Activated CD8-positive, alpha-beta memory T cell treated with anti-CD3 and anti-CD28 coated beads, Interleukin-2, amount 50 U/mL, for 1 hour (primary cell): ENCODE measurements around the gene PLA2G4E.

ENCODE experiments used
- DNase-seq: peaks from one replicate; pipeline ENCODE4 v3.0.0-alpha.2; 2020; ENCODE audit errors: extremely low read depth

PLA2G4E gene

DNA sequence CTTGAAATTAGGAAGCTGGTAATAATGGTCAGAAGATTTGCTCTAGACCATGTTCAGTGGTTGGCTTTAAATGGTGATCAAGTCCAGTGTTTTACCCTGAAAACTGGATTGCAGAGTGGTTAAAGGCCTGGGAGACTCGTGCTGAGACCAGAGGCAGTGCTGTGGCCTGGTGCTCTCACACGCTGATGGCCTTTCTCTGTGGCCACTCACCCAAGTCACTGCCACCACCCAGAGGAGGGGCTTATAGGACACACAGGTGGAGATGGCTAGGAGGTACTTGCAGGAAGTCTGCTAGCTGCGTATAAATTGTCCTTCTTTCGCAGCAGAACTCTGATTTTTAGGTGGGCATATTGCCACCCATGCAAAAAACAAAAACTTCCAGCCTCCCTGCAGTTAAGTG is 42.3 kb downstream of the PLA2G4E start:
- DNase-seq, result no peak

DNA sequence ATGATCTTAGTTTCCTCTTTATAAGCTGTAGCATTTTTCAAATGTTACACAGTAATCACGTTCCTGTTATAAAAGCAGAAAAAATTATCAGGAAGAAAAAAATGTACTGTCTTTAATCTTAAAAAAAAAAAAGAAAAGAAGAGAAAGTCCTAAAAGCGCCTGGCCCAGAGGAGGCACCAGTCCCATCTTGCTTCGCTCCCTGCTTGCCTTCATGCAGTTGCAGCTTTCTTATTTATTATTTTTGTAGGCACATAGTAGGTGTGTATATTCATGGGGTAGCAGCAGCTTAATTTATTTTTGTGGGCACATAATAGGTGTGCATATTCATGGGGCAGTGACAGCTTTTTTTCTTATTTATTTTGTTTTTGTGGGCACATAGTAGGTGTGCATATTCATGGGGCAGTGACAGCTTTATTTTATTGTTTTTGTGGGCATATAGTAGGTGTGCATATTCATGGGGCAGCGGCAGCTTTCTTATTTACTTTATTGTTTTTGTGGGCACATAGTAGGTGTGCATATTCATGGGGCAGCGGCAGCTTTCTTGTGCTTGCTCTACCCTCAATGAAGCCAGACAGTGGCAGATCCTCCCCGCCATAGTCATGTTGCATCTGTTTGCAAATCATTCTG is 43.0 kb downstream of the PLA2G4E start:
- no peak for DNase-seq

DNA sequence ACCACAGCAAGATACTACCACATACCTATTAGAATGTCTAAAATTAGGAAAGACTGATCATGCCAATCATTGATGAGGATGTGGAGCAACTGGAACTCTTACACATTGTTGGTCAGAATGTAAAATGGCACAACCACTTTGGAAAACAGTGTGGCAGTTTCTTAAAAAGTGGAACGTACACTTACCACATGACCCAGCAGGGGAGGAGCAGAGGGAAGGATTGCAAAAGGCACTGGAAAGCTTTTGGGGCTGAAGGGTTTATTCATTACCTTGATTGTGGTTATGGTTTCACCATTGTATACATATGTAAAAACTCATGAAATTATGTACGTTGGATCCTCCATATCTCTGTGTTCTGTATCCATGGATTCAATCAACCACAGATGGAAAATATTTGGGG is 45.2 kb downstream of the PLA2G4E start:
- no peak for DNase-seq

DNA sequence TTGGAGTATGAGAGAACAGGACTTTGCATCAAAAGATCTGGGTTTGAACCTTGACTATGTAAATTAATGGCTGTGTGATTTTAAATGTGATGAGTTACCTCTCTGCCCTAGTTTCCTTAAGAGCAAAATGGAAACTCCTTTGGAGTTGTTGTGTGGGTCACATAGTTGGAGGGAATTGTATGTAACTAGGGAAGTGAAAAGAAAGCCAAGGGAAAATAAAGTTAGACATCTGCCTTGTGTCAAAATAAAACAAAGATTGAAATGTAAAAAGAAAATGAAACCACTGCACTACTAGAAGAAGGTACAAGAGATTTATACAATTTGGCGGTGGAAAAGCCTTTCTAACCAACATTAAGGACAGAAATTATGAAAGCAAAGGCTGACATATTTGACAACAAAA is 46.8 kb downstream of the PLA2G4E start:
- no peak for DNase-seq

DNA sequence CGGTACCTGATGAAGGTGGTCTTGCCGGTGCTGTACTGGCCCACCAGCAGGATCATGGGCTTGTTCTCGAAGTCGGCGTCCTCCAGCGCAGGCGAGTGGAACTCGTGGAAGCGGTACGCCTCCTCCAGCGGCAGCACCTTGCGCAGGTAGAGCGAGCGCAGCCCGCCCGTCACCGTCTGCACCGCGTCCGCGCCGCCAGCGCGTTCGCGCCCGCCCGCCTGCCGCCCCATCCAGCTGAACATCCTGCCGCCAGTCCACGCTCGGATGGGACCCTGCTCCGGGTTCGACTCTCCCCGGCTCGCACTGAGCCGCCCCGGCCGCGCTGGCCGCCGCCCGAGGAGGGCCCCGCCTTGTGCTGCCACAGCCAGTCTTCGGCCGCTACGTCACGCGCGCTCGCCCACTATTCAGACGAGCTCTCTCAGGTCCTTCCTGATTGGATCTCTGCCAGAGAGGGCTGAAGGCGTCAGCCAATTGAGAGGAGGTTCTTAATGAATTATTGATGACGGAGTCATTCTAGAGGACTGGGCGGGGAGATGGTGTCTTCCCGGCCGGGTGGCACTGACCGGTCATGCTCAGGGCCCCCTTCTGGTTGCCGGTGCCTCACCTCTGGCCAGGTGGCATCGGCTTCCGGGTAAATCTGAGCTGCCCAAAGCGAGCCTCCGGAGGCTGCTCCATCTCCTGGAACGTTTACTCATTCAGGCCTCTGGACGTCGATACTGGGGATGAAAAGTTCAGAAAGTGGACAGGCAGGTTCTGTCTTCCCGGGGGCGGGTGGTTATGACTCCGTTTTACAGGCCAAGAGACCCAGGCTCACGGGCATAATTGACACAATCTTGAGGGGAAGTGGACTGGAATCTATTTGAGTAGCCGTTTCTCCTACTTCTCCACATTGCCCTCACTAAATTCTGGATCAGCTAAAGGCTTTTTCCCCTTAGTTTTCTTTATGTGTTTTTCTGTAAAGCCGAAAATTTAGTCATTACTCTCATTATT is 48.3 kb downstream of the PLA2G4E start, which contains the start of gene EHD4:
Gene EHD4 (minus strand): TSS at position 305 of the 990 bp plus-strand sequence. CDS start 63 bp downstream, at position 242.
- peak; percentile 93 for DNase-seq

DNA sequence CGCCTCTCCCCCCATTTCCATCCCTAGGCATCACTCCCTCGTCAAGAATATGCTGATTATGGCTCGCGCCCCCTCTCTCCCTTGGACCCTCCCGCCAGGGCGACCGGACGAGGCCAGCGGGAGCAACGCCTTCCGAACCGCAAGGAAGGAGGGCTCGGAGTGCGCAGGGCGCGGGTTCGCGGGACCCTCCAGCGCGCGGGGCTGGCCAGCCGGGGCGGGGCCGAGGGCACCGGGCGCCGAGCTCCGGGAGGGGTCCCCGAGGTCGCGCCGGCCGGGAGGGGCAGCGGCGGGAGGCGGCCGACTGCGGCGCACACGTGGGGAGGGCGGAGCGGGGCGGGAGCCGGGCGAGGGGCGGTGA is 49.0 kb downstream of the PLA2G4E start:
- no peak for DNase-seq

DNA sequence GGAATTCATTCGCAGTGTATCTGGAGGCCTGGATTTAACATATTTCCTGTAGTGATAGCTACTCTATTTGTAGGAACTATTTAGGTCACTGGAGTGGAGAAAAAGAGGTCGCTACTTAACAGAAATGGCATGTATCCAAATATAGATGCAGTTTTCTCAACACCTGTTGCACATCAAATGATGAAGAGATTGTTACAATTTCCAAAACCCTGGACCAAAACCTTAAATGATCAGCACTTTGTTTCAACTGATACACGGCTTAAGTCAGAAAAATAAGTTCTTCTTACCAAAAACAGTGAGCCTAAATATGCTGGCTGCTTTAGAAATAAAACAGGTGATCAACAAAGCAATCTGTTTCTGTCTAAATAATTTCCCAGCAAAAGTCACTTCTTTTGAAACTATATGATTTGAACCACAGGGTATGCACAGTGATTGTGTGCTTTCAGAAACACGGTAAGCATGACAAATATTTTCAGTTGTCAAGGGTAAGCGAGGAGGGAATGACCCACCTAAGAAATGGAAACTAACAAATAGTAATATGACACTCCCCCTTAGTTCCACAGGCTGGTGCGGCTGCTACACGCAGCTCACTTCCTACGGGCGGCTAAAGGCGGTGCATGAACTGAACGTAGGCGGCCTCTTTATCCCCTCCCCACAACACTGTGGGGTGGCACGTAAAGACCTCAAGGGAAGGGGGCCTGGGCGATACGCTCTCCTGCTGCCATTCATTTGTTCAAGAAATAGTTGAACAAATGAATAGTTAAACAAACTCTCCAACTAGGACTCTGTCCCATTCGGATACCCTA is 49.5 kb downstream of the PLA2G4E start:
- DNase-seq, result peak; percentile 49

DNA sequence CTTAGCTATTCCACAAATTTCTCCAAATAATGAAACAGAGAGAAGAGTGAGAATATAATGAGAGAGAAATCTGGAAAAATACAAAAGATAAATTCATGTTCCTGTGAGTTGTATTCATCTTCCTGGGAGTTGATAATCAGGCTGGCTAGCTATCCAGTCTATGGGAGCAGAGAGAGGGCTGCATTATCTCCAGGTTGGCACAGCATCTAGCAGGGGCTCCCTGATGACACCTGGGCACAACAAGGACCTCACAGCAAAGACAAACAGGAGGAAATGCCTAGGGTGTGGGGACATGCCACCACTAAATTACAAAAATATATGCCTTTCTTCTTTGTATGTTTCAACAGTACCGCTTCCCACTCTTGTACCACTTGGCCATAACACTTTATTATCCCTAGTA is 50.4 kb downstream of the PLA2G4E start:
- DNase-seq, result no peak

DNA sequence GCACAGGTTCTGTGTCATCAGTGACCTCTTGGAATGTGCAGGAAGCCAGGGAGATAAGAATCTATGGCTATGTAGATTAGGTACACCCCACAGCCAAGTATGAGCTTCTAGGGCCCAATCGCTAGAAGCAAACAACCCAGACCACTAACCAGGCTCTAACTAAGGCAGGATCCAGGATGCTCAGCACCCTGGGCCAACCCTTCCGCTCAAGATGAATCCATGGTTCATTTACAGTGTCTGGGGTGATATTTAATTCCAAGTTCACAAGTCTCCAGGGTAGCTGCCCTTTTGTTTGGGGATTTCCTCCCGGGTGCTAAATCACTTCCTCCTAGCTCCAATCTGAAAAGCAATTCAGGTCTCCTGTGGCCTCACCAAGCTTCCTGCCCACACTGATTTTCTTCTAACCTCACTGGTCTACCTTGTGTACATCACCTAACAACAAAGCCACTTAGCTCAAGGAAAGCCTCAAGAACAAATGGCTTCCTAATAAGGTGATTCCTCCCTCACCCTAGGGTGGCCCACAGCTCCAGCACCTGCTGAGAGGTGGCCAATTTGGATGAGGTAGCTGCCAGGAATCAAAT is 50.9 kb downstream of the PLA2G4E start:
- DNase-seq, result no peak

DNA sequence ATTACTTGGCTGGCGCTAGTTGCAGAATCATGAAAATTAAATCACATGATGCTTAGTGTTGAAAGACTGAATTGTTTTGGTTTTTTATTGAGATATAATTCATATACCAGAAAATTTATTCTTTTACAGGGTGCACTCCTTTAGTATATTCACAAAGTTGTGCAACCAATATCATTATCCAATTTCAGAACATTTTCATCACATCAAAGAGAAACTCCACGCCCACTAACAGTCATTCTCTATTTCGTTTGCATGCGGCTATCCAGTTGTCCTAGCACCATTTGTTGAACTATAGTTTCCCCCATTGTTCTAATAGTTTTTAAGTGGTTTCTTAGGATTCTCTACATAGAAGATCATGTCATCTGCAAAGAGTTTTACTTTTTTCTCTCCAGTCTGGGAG is 52.1 kb downstream of the PLA2G4E start:
- DNase-seq, result no peak

DNA sequence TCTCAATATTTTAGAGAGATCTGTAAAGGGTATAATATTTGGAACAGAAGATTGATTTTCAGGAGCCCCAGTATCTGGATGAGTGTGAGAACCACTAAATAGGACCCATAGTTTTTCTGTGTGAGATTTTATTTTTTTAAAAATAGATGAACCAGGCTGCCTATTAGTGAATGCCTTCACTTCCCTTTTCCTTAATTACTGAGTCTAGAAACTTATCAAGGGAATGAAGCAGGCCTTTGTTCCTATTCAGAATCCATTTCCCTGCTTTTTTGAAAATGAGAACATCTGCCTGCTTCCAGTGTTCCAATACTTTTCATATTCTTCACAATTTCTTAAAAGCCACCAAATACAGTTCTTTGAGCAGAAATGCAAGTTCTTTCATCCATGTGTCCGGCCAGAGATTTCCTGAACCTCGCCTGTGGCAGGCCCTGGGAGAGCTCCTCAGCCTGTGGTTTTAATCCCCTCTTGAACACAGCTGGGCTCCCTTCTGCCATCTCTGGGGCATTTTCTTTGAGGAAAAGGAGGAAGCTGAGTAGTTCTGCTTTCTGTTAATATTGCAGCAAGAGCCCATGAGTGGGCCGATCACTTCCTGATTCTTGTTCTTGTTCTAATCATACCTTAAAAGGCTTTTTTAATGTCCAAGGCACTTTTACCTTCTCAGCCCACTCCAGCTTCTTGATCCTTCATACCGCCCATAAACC is 53.2 kb downstream of the PLA2G4E start:
- DNase-seq, result no peak

DNA sequence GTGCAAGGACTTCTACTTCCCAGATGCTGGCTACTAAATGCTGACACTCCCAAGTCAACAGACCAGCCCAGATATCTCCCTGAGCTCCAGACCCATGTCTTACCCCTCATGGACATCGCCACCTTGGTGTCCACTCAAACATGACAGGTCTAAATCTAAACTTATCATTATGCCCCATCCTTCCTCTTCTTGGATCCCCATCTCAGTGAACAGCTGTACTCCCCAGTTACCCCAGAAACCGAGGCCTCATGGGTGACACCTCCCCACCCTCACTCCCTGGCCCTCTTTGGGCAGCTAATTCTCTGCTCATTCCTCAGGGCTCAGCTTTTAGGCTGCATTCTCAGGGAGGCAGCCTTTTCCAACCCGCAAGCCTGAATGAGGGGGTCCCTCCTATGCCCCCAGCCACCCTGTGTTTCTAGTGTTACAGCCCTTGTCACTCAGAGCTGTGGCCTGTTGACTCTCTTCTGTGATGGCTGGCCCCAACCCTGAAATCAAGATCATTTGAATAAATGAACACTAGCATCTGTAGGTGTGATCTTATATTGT is 53.8 kb downstream of the PLA2G4E start:
- no peak for DNase-seq

DNA sequence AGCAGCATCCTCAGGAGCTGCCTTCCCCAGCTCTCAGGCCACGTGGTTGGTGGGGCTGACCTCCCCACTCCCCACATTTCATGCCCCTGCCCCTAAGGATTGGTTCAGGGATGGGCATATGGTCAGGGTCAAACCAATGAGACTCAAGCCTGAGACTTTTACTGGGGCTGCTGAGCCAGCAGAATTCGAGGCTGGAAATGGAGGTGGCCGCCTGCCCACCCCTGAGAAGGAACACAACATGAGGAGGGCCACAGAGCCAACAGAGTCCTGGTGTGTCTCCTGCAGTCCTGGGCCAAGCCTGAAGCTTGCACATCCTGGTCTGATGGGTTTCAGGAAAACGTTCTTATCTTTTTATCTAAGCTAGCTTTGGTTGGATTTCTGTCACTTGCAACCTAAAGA is 54.4 kb downstream of the PLA2G4E start:
- DNase-seq, result no peak

DNA sequence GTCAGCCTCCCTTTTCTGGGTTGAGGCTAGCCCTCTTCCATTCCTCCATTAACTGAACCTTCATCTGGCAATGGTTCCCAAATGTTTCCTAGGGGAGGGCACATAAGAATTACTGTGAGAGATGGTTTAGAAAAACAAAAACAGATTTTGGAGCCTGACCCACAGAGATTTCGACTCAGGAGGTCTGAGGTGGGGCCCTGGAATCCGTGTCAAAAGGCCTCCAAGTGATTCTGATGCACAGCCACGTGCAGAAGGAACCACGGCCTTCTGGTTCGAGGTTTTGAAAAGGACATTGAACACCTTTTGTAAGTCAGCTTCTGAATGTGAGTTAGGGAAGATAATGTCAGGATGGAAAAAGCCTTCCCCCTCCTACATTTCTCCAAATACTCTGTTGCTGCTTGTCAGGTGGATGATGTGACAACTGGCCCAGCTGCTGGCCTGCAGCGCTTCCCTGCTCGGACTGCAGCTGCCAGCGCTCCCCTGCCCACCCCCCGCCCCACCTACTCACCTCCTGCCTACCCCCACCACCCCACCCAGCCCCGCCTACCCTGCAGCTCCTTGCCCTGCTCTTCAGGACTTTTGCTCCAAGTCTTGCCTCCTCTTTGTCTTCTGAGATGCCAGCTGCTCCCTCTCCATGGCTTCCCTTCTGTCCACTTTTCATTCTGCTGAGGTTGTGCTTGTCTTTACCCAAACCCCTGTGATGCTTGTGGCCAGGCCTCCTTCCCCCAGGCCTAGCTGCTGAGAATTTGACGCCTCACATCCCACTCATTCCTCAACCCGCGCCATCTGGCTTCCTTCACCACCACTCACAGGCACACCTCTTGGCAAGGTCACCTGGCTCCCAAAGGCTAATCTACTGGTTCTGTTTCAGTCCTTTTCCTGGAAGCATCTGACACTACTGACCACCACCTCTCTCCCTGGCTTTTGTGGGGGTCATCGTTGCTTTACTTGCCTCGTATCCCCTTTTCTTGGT is 55.1 kb downstream of the PLA2G4E start:
- DNase-seq, result no peak

DNA sequence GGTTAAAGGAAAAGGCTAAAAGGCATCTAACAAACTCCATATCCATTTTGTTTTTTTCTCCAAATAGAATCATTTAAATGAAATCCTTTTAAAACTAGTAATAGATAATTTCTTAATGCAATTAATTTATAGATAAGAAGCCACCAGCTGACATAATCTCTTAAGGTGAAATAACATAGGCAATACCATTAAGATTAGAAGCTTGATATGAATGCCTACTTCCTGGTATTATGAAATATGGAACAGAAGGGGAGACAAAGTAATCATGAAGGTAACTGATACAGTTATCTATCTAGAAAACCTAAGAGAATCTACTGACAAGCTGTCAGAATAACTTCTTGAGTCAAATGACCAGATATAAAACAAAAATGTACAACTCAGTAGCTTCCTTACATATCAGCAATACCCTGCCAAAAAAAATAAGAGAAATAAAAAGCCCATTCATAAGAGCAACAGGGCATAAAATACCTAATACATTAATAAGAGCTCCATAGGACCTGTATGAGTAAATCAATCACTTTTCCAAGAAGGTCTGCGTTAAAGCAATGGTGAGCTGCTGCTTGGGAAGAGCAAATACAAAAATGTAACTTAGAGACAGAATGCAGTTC is 59.1 kb downstream of the PLA2G4E start:
- no peak for DNase-seq

DNA sequence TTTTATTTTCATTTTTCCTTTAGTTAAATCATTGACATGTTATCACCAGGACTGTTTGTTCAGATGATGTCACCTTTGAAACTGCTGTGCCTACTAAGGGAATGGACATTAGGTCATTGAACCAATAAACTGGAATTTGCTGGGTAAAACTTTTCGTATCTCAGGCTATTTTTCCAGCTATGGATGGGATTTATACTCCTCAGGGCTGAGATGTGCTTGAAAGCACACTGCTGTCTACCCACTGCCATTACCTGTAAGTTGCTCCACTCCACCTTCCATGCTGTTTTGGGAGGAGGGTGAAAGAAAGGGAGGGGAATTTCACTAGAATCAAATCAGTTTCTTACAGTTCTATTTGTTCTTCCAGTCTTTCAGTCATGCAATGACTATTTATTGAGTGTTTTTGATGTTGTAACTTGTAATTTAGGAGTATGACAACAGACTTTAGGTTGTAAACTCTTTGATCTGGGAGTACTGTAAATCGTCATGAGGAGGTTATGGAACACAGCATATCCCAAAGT is 59.8 kb downstream of the PLA2G4E start:
- DNase-seq, result no peak

DNA sequence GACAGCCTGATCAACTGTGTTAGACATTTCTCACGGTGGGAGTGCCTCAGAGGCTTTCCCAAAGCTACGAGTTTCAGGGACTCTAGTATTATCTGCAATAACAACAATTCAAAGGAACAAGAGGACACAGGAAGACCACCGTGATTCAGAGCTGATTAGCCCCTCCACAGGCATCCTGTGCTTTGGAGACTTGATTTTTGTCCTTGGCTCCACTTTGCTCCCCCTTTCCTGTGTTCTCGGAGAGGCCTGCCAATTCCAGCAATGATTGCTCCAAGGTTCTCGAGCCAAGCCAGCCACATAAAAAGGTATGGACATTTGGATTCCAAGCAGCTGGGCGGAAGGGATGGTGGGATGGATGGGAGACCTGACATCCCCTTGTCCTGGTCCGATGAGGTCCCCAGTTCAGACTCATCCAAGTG is 62.8 kb downstream of the PLA2G4E start:
- DNase-seq, result no peak

DNA sequence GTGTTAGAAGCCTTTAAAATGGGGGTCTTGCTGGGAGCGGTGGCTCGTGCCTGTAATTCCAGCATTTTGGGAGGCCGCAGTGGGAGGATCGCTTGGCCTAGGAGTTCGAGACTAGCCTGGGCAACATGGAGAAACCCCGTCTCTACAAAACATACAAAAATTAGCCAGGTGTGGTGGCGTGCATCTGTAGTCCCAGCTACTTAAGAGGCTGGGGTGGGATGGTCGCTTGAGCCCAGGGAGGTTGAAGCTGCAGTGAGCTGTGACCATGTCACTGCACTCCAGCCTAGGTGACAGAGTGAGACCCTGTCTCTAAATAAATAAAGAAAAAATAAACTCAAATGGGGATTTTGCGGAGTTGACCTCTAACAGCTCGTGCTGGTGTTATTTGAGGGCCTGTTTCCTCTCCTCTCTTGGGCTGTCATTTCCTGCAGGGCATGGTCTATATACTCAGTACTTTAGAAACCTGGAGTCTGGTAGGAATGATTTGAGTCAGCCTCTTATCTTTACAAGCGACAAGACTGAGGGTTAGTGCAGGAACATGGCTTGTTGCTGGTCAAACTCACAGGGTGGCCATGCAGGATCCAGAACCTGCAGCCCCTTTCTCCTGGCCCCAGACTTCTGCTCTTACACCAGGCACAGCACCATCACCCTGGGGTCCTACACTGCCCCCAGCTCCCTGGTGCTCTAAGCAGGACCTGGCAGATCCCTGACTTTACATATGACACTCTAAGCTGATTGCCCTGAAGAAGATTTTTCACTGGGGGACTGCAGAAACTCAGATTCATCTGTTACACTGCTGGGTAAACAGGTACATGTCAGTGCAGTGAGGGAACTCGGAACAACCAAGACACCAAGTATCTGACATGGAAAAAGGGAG is 63.6 kb downstream of the PLA2G4E start:
- no peak for DNase-seq
